Measurements from ENCODE around the gene LRRC23. TPM values are rescaled to one million over a fixed set of nuclear protein-coding genes. Genes with fewer than 3 reads are reported as not detected.
A peak's percentile ranks its signal among the peaks of the same experiment; 100 is the strongest.

The LRRC23 gene
- total and polyA plus RNA-seq, 2 of the 13 experiments (the other 11 are each of a cell fraction or from before 2014, with no cell fraction given) = 6.0 to 7.8 TPM

DNA sequence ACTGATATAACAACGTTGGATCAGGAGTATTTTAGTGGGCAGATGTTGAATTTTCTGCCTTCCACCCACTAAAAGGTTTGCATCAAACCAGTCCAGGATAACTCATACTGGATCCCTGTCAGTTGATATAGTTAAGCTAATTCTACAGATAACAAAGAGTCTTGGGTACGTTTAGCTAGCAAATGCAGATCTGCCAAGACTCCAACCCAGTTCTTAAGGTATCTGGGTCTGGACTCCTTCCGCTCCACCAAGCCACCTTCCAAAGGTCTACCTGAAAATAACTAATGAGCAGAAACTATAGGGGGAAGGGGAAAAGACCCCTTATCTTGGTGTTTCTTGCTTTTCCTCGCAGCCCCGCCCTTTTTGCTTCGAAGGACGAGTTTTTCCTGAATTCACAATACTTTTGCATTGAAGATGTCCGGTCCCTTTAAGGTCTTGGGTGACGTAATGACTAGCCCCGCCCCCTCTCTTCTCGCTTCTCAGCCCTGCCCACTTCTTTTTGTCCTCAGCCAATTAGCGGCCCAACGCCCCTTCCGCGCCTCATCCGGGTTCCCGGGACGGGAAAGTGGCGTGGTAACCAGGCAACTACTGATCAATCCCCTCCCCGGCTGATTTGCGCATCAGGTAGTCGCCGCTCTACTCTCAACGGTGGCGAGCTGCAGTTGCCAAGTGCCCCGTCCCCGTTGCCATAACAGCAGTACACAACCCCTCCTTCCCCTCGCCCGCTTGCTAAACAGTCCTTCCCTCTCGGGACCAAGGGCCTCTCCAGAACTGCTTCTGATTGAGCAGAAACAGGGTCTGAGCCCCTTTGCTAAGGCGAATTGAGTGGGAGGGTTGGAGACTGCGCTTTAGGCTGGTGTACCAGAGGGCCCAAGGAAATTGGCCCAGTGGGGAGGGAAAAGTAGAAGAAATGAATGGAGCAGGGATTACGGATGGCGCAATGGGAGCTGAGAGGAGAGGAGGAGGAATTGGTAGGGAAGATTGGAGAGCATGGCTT is at the start of gene LRRC23 (continued):
- TF ChIP-seq ZFX (CRISPR knock-in tag; IDR thresholded peaks at IDR 0.05; ENCODE audit: low read depth) = peak; percentile 23; the same call in 1 of the 2 replicates
- TF ChIP-seq, protein P1, sequence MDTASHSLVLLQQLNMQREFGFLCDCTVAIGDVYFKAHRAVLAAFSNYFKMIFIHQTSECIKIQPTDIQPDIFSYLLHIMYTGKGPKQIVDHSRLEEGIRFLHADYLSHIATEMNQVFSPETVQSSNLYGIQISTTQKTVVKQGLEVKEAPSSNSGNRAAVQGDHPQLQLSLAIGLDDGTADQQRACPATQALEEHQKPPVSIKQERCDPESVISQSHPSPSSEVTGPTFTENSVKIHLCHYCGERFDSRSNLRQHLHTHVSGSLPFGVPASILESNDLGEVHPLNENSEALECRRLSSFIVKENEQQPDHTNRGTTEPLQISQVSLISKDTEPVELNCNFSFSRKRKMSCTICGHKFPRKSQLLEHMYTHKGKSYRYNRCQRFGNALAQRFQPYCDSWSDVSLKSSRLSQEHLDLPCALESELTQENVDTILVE (CRISPR knock-in tag; IDR thresholded peaks at IDR 0.05) = no peak
- TF ChIP-seq, protein P2, sequence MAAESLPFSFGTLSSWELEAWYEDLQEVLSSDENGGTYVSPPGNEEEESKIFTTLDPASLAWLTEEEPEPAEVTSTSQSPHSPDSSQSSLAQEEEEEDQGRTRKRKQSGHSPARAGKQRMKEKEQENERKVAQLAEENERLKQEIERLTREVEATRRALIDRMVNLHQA (CRISPR knock-in tag; IDR thresholded peaks at IDR 0.05) = no peak
- TF ChIP-seq, protein P3, sequence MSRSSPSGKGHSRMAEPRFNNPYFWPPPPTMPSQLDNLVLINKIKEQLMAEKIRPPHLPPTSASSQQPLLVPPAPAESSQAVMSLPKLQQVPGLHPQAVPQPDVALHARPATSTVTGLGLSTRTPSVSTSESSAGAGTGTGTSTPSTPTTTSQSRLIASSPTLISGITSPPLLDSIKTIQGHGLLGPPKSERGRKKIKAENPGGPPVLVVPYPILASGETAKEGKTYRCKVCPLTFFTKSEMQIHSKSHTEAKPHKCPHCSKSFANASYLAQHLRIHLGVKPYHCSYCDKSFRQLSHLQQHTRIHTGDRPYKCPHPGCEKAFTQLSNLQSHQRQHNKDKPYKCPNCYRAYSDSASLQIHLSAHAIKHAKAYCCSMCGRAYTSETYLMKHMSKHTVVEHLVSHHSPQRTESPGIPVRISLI (CRISPR knock-in tag; IDR thresholded peaks at IDR 0.05; ENCODE audit: borderline replicate concordance) = no peak
- TF ChIP-seq FOSL1 (CRISPR knock-in tag; IDR thresholded peaks at IDR 0.05; ENCODE audit: borderline replicate concordance) = no peak
- TF ChIP-seq HCFC1 (IDR thresholded peaks at IDR 0.05; ENCODE audit: low read depth, low read length) = 0 out of 2 replicates have a peak, but pooled peaks have one; percentile 21
- TF ChIP-seq CEBPB (IDR thresholded peaks at IDR 0.05; ENCODE audit: borderline replicate concordance, low read depth, low read length) = peak; percentile 54; the same call in 1 of the 2 replicates
- TF ChIP-seq ZNF225 (CRISPR knock-in tag; IDR thresholded peaks at IDR 0.05) = no peak
- 0 out of 2 replicates have a peak, but pooled peaks have one; percentile 40 for TF ChIP-seq PHF8 (CRISPR knock-in tag; IDR thresholded peaks at IDR 0.05)
- TF ChIP-seq KAT8 (CRISPR knock-in tag; IDR thresholded peaks at IDR 0.05) = peak; percentile 60; the same call in 1 of the 2 replicates
- no peak for TF ChIP-seq PAX8 (CRISPR knock-in tag; IDR thresholded peaks at IDR 0.05; ENCODE audit: borderline replicate concordance)
- no peak for TF ChIP-seq DNMT3B (CRISPR knock-in tag; conservative IDR thresholded peaks at IDR 0.05)
- TF ChIP-seq, protein P4, sequence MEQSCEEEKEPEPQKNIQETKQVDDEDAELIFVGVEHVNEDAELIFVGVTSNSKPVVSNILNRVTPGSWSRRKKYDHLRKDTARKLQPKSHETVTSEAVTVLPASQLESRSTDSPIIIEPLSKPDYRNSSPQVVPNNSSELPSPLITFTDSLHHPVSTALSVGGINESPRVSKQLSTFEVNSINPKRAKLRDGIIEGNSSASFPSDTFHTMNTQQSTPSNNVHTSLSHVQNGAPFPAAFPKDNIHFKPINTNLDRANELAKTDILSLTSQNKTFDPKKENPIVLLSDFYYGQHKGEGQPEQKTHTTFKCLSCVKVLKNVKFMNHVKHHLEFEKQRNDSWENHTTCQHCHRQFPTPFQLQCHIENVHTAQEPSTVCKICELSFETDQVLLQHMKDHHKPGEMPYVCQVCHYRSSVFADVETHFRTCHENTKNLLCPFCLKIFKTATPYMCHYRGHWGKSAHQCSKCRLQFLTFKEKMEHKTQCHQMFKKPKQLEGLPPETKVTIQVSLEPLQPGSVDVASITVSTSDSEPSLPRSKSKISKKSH (CRISPR knock-in tag; IDR thresholded peaks at IDR 0.05; ENCODE audit: borderline replicate concordance) = peak; percentile 56; the same call in 1 of the 2 replicates
- 0 out of 2 replicates have a peak, but pooled peaks have one; percentile 22 for TF ChIP-seq NCOR1 (IDR thresholded peaks at IDR 0.05; ENCODE audit: borderline replicate concordance, low read length)
- TF ChIP-seq, protein P5, sequence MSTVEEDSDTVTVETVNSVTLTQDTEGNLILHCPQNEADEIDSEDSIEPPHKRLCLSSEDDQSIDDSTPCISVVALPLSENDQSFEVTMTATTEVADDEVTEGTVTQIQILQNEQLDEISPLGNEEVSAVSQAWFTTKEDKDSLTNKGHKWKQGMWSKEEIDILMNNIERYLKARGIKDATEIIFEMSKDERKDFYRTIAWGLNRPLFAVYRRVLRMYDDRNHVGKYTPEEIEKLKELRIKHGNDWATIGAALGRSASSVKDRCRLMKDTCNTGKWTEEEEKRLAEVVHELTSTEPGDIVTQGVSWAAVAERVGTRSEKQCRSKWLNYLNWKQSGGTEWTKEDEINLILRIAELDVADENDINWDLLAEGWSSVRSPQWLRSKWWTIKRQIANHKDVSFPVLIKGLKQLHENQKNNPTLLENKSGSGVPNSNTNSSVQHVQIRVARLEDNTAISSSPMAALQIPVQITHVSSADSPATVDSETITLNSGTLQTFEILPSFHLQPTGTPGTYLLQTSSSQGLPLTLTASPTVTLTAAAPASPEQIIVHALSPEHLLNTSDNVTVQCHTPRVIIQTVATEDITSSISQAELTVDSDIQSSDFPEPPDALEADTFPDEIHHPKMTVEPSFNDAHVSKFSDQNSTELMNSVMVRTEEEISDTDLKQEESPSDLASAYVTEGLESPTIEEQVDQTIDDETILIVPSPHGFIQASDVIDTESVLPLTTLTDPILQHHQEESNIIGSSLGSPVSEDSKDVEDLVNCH (CRISPR knock-in tag; IDR thresholded peaks at IDR 0.05) = peak; percentile 95; the same call in 1 of the 2 replicates
- TF ChIP-seq, protein P6, sequence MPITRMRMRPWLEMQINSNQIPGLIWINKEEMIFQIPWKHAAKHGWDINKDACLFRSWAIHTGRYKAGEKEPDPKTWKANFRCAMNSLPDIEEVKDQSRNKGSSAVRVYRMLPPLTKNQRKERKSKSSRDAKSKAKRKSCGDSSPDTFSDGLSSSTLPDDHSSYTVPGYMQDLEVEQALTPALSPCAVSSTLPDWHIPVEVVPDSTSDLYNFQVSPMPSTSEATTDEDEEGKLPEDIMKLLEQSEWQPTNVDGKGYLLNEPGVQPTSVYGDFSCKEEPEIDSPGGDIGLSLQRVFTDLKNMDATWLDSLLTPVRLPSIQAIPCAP (CRISPR knock-in tag; IDR thresholded peaks at IDR 0.05; ENCODE audit: low read depth) = no peak
- TF ChIP-seq ISX (CRISPR knock-in tag; conservative IDR thresholded peaks at IDR 0.05) = no peak
- TF ChIP-seq, protein P7, sequence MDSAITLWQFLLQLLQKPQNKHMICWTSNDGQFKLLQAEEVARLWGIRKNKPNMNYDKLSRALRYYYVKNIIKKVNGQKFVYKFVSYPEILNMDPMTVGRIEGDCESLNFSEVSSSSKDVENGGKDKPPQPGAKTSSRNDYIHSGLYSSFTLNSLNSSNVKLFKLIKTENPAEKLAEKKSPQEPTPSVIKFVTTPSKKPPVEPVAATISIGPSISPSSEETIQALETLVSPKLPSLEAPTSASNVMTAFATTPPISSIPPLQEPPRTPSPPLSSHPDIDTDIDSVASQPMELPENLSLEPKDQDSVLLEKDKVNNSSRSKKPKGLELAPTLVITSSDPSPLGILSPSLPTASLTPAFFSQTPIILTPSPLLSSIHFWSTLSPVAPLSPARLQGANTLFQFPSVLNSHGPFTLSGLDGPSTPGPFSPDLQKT (CRISPR knock-in tag; IDR thresholded peaks at IDR 0.05; ENCODE audit: borderline replicate concordance) = no peak
- TF ChIP-seq MED1 (CRISPR knock-in tag; IDR thresholded peaks at IDR 0.05) = peak; percentile 32; the same call in 1 of the 2 replicates
